GM18867 (cell line): Measurements from ENCODE around the gene KCNIP3.
"Not testable (repeated sequence)": the region's sequence is repeated elsewhere in the genome, so short reads cannot be mapped to it uniquely, and the experiment has no call there.

Source experiments
- ATAC-seq: cut with Tn5 transposase; IDR thresholded peaks from one replicate; pipeline ENCODE4 v1.9.1; 2021; ENCODE audit warnings: mild to moderate bottlenecking, moderate library complexity; ENCODE audit not compliant: unreplicated experiment

The KCNIP3 gene

DNA sequence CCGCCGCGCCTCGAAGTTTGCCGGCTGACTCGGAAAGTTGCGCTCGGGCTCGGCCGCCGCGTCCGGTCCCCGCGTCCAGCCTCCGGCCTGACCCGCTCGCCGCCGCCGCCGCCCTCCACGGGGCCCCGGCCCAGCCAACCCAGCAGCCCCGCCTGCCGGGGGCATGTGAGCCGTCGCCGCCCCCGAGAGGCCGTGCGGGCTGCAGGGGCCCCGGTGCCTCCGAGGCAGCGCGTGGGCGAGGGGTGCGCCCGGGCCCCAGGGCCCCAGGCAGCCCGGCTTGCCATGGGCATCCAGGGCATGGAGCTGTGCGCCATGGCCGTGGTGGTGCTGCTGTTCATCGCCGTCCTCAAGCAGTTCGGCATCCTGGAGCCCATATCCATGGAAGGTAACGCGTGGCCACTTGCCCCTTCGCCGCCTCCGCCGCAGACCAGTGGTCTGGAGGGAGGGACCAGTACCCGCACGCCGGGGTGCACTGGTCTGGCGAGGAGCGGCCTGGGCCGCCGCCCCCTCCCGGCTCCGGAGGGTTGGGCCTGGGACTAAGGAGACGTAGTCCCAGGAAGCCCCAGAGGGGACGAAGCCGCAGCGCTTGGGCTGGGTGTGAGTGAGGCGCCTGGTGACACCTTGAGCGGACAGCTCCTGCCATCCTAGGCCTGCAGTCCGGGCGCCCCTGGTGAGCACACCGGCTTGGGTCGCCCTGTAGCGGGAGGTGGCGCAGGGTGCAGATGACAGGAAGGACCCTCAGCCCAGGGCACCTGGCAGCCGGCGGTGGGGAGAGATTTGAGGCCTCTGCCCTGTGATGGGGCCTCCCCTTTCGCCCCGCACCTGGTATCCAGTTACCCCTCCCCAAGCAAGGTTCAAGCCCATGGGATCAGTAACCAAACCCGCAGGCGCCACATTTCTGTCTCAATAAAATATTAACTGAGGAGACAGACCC, 49.9 kb downstream of the KCNIP3 start:
- ATAC-seq, result no peak

DNA sequence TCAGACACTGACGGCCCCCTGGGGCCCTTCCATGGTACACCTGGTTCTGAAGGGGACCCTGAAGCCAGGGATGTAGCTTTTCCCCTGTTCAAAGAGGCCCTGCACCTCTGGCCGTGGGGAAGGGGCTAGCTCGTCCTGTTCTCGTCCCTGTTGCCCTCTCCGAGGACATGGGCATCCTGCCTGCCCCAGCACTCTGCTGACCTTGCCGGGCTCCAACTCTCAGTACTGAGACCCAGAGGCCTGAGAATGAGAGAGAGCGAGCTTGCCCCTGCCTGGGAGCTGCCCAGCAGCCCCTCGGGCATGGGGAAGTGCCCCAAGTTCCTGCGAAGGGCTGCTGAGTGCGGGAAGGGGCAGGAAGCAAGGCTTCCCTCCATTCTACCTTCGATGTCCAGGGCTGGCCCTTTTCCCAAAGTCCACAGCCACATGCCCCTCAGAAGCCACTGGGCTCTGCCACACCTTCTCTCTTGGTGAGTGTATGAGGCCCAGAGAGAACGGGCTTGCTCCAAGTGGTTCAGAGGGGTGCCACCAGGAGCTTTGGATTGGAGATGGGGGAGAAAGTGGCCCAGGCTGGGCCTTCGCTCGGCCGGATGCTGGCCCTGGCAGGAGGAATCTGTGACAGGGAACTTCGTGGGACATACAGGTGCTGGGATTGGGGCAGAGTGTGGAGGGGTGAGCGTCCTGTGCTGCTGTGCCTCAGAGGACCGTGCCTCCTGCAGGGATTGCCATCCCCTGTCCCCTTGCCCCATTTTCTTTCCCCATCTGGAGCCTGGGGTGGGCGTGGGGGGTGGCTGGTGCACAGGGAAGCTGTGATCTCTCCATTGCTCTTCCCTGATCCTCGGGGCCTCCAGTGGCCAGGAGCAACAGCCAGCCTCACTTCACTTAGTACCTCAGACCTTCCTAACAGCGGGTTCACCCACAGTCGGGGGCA, 50.8 kb downstream of the KCNIP3 start:
- ATAC-seq, result no peak

DNA sequence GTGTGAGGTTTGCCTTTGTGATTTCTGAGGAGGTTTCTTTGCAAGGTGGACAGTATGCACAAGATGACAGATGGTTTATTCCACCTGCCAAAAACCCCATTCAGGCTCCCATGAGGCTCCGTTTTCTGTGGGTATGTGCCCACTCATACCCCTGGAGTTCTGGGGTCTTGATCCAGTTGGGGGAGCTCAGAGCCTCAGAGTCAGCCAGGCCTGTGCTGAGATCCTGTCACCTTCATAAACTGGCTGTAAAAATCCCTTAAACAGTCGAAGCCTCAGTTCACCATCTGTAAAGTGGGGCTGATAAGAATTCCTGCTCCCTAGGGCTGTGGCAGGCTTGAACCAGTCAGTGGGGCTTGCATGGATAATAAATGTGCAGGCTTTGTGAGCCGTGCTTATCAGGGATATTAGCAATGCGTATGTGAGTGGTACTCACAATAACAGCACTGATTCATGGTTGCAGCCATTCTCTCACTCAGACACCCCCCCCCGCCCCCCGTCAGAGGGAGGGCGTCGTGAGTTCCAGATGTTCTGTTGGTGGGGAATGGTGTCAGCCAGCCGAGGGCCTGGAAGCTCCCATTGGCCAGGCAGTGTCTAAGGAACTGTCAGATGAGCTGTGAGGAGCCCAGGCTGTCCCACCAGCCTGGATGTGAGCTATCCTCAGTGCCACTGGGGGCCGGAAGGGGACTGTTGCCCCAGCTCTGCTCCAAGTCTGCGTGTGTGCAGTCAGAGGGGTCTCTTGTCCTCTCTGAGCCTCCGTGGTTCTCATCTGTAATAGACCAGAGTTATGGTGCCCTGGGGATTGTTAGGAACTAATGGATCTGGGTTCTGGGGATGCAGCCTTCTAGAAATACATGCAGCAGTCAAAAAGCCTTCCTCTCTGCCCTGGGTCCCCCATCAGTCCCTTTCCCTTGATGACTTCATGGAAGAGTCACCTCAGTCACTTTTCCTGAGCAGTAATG, 51.7 kb downstream of the KCNIP3 start:
- no peak for ATAC-seq

DNA sequence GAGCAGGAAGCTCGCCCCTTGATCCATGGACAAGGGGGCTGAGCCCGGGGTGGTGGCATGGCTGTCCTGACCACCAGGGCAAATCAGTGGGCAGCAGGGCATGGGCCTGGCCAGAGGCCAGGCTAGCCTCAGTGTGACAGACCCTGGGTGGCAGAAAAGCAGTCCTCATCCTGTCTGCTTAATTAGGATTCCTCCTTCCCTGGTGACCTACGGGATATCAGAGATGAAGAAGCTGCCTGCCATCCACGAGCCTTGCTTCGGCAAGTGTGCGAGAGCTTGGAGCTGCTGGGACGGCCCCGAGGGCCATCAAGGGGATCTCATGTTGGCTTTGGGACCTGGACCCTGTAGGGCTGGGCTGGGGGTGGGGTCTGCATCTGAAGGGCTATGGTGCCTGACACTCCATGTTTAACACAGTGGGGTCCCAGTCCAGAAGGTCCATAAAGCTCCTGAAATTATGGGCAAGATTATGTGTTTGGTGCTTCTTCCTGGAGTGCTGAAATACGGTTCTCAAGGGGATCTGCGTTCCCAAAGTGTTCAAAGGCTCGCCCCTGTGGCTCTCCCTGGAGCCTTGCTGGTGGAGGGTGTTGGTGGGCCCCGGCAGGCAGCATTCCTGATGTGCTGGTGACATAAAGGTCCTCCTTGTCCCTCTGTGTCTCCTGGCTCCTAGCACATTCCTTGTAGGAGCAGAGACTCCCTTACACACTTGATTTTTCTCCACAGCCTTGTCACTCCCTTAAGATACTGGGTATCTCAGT, 52.6 kb downstream of the KCNIP3 start:
- no peak for ATAC-seq

DNA sequence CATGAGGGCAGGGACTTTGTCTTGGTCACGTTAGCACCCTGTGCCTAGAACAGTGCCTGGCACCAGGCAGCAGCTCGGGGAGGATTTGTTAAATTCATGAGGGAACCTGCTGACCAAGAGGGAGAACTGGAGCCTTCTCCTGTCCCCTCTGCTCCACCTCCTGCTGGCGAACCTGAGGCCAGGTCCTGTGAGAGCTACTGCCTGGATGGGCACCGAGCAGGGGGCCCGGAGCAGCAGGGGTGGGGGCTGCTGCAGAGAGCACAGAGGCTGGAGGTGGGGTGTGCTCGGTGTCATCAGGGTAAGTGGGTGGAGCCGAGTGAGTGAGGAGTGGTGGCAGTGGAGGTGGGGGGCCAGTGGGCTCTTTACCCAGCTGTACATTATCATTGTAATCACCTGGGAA, 53.2 kb downstream of the KCNIP3 start:
- ATAC-seq, result no peak

DNA sequence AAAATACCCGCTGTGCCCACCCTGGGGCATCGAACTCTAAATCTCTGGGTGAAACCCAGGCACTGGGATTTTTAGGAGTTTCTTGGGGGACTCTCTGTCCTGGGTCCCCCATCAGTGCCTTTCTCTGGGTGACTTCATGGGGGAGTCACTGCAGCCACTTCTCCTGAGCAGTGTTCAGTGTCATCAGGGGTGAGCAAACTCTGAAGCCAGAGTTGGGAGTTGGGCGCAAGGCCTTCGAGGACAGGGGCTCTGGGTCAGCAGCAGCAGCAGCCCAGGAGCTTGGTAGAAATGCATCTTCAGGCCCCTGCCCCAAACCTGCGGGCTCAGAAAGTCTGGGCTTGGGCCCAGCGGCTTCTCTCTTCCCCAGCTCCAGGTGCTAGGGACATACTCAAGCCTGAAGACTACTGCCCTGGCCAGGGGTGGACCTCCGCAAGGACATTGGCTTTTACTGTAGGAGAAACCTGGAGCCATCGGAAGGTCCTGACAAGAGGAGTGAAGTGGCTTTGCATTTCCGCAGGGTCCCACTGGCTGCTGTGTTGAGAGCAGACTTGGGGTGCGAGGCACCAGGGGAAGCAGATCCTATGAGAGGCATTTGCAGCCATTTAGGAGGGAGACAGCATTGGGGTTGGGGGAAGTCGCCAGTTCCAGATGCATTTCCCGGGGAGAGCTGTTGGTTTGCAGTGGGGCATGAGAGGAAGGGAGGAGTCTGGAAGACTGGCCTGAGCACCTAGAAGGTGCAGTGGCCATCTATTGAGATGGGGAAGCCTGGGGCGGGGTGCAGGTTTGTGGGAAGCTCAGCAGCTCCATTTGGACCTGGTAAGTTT, 53.8 kb downstream of the KCNIP3 start:
- ATAC-seq, result no peak

DNA sequence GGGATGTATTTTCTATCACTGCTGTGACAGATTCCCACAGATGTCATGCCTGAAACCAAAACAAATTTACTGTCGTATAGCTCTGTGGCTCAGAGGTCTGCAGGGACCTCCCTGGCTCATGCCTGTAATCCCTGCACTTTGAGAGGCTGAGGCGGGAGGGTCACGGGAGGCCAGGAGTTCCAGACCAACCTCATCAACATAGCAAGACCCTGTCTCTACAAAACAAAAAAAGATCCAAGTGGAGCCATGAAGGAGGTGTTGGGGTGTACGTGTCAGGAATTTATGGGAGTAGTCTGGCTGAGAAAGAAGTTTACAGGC, 54.4 kb downstream of the KCNIP3 start:
- ATAC-seq, result no peak

DNA sequence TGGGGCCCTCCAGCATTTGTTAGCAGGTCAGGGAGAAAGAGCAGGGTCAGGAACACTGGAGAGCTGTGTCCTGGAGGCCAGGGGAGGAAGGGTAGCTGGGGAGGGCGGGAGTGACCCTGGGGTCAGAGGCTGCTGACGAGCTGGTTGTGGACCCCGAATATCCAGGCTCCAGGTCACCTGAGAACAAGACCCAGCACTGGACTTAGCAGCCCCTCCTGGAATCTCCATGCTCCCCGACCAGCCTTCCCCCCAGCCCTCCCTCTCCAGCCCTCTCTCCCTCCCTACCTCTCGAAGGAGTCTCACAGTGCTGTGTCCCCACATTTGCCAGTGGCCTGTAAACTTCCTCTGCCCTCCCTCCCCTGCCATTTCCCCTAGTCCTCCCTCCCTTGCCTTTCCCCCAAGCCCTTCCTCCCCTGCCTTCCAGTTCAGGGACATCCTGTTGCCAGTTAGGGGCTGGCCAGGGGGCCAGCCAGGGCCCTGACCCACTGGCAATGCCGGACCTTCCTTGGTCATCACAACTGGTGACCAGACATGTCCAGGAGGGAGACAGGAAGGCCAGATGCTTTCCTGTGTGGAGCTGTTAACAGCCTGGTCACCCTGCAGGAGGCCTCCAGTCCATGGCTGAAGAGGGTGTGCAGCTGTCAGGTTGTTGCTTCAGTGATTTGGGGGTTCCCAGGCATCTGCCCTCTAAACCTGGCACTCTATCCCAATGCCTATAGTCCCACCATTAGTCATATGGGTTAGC, 55.3 kb downstream of the KCNIP3 start:
- no peak for ATAC-seq

DNA sequence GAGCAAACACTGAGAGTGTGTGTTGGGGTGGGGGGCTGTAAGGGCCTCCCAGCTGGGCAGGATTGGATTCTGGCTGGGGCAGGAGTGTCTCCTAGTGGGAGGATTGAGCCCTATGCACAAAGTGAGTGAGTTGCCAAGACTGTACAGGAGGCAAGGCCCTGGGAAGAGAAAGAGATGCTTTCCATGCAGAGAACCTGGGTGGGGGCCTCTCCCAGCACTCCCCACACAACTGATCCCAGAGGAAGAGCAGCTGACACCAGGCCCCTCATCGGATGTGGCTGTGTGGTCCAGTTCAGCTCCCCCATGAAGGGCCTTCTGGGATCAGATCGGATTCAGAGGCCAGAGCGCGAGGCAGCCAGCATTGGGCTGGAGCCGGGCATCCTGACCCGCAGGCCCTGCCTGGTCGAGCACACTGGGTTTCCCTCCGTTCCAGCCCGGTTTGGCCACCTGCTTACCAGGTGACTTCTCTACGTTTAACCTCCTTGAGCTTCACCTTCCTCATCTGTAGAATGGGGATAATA, 56.0 kb downstream of the KCNIP3 start:
- no peak for ATAC-seq

DNA sequence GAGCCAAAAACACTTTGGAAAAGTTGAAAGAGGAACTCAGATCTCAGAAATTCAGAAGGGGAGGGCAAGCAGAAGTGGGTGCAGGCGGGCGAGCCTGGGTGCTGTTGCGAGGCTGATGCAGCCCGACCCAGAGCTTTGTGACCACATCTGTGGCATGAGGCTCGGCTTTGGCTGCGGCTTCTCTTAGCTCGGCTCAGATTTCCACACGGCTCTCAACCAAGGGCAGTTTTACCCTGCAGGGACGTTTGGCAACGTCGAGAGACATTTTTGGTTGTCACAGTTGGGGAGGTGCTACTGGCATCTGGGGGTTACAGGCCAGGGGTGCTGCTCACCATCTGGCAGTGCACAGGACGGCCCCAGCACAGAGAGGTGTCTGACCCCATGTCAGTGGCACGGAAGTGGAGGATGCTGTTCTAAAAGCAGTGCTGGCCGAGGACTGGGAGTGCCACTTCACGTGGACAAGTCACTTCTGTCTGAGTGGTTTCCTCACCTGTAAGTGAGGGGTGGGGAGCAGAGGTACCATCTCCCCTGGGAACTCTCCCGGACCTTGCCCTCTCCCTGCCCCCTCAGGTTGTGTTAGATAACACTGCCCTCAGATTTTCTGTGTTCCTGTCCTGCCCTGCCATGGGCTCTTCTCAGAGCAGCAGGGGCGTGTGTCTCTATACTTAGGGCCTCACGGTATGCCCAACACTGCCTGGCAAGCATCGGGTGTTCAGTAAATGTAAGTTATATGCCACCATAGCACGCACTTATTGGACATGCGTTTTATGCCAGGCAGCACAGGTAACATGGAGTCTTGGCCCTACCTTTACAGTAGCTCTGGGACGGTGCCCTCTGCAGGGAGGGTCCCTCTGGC, 56.7 kb downstream of the KCNIP3 start:
- no peak for ATAC-seq

DNA sequence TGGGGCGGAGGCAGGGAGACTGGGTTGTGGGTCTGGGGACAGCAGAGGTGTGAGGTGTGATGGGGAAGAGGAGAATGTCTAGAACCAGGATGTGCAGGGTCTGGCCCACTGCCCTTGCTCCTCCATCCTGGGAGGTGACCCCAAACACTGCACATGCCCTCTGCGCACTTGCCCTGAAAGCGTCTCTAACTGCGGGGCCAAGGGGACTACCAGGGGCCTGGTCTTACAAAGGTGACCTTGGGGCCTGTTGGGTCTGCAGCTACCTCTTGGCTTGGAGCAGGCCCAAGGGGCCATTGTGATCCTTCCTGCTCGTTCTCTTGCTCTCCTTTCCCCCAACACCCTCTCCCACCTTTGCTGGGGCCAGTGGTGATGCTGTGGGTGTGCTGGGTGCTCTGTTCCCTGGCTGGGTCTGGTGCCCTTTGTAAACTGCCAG, 57.3 kb downstream of the KCNIP3 start:
- no peak for ATAC-seq

DNA sequence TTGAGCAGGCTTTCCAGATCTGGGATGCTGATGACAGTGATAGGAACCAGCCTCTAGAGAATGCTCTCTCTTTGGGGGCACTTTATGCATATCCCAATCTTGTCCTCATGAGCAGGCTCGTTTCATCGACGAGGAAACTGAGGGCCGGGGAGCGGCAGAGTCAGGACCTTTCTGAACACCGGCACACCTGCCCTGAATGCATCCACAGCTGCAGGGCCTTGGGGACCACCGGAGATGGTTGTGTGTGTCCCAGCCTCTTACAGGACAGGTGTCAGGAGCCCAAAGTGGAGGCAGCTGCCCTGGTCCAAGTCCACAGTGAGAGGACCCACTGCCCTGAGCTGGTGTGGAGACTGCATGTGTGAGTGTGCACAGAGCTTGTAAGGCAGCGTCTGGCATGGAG, 57.8 kb downstream of the KCNIP3 start:
- no peak for ATAC-seq

DNA sequence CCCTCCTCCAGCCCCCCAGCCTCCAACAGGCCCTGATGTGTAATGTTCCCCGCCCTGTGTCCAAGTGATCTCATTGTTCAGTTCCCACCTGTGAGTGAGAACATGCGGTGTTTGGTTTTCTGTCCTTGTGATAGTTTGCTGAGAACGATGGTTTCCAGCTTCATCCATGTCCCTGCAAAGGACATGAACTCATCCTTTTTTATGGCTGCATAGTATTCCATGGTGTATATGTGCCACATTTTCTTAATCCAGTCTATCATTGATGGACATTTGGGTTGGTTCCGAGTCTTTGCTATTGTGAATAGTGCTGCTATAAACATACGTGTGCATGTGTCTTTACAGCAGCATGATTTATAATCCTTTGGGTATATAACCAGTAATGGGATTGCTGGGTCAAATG, 58.3 kb downstream of the KCNIP3 start:
- not testable (repeated sequence) for ATAC-seq

DNA sequence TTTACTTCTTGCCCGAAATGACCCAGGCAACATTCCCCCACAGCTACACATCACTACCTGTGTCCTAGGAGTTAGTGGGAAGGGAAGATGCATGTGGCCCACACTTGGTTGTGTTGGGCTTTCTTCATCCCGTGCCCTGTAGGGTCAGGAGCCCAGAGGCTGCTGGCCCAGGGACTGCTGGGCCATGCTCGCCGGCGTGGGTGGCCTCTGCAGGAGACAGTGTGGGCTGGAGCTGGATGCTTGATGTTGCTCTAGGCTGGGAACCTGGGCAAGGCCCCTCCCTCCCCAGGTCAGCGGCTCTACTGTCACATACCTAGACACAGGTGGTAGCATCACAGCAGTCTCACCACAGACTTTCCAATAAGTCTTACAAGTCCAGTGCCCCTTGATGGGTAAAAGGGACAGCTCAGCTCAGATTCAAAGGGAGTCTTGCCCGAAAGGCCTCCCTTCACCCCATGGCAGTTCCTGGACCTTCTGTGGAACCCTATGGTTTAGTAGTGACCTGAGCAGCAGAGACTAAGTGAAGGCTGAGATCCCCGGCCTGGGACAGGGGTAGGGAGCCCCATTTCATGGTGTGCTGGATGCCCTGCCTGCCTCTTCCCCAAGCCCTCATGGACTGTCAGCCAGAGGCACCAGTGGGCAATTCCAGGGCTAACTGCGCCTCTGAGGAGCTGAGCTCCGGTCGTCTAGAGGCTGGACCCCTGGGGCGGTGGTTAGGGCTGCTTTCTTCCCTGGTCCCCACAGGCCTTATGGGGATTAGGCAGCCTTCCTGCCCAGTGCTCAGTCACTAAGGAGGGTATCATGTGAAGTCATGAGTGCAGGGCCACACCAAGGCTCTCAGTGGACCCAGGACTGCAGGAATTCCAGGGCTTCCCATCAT, 59.9 kb downstream of the KCNIP3 start:
- no peak for ATAC-seq

DNA sequence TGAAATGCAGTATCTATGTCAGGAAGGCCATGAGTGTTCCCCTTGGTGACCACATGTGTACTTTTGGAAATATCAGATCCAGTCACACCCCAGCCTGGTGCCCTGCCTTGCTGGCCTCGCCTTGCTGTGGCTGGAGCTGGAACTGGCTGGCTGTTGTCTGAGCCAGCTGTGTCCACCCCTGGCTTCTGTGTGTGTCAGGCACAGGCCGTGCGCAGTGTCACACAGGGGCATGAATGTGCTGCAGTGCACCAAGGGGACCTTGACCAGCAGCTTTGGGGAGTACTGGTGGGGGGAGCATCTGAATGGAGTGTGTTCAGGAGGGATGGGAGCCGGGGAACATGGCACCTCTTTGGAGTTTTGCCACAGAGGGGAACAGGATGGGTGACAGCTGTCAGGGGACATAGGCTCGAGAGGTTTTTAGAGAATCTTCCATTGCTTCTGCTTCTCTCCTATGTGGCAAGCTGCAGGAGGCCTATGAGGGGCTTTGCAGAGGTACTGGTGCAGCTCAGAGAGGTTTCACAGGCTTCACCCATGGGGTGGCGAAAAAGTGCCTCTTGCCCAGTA, 60.7 kb downstream of the KCNIP3 start:
- ATAC-seq, result no peak

DNA sequence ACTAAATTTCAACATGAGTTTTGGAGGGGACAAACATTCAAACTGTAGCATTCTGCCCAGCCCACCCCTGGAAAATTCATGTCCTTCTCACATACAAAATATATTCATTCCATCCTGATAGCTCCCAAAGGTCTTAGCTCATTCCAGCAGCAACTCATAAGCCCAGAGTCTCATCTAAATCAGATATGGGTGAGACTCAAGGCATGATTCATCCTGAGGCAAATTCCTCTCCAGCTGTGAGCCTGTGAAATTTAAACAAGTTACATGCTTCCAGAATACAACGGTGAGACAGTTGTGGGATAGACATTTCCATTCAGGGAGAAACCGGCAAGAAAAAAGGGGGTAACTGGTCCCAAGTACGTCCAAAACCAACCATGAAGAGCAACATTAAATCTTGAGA, 61.9 kb downstream of the KCNIP3 start:
- ATAC-seq, result no peak
